Measurements from ENCODE around the gene SAMD9. TPM values are rescaled to one million over a fixed set of nuclear protein-coding genes. Genes with fewer than 3 reads are reported as not detected.

Gene SAMD9
- polyA plus RNA-seq, 1 donor (not counting 4 experiments of a cell fraction or from before 2014, with no cell fraction given), result 26.8 TPM

DNA sequence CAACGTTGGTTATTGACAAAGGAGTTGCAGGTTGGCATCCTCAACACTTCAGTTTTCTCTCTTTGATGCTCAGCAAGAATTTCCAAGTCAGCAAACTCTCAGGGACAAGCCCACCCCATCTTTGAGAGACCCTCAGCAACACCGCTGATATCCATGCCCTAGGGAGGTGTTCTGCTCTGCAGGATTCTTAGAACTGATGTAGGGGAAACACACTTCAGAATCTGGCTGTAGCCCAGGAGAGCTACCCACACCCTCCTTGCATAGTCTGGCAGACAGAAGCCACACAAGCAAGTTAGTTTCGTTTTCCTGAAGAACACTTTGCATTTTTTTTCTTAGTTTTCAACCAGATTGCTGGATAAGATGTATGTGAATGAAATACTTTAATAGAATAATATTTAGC is 29.6 kb upstream of the SAMD9 start:
- peak overlapping the region; percentile 26 to 81 (median 35) for H3K4me3 ChIP-seq (ENCODE audit: control insufficient read depth in 2 of 3, extremely low read depth in 1 of 3, insufficient read depth in 2 of 3, low read depth in 1 of 3, low read length in 3 of 3)
- no peaks in the 10 kb centered on the region for H3K27me3 ChIP-seq (ENCODE audit: control insufficient read depth, extremely low read depth, insufficient read depth, low read length)

DNA sequence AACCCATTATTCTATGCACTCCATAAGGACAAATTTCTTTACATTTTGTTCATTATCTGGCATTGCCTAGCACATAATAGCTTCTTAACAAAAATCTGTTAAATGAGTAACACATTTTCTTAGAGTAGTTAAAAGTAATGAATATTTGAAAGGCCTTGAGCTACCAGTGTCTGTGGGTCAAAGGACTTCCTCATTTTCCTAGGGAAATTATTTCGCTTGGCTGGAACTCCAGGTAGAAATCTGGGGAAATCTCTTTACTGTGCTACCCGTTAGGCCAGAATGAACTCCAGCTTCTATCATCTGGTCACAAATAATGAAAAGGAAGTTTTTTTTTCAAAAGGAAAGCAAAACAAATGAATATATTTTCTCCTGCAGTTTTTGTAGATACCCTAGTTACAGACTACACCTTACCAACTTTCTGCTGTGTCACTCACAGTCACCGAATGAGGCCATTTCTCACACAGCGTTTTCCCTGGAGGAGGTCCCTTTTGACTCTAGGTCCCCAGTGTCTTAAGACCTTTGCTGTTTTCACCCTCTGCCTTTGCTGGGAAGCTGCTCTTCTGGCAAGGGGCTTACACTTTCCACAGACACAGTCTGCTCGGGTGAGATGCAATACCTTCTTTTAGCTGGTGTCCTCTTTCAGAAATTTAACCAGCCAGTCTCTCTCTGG is 28.8 kb upstream of the SAMD9 start:
- FAIRE-seq (no peak), DNase-seq (ENCODE audit: low read depth, low spot score) (no peak)
- no peak overlapping the region for H3K4me2 ChIP-seq (ENCODE audit: control insufficient read depth, extremely low read depth, insufficient read depth, low read depth, low read length)
- H3K27me3 ChIP-seq (ENCODE audit: control insufficient read depth, extremely low read depth, insufficient read depth, low read length), result no peaks in the 10 kb centered on the region
- no peaks in the 10 kb centered on the region for H4K20me1 ChIP-seq (ENCODE audit: control insufficient read depth, extremely low read depth, insufficient read depth, low read length)
- no peak overlapping the region for H3K9ac ChIP-seq (ENCODE audit: control insufficient read depth, extremely low read depth, insufficient read depth, low read length)
- no peaks in the 10 kb centered on the region for H3K9me3 ChIP-seq (ENCODE audit: control insufficient read depth, low read depth, low read length)
- H2AFZ ChIP-seq (ENCODE audit: control insufficient read depth, low read length), result no peak overlapping the region
- H3K4me1 ChIP-seq (ENCODE audit: control insufficient read depth, extremely low read depth, insufficient read depth, low read length), result peaks cover 3% of the 10 kb centered on the region
- dilution Hi-C loops (cut with MboI; ENCODE audit: extremely low pct_ligation_motif_present, low sequenced_read_pairs), result no loop called here
- no peaks in the 10 kb centered on the region for H3K36me3 ChIP-seq (ENCODE audit: control insufficient read depth in 2 of 2, extremely low read depth in 1 of 2, insufficient read depth in 2 of 2, low read length in 2 of 2)
- H3K27ac ChIP-seq (ENCODE audit: control insufficient read depth, insufficient read depth, low read length), result no peak overlapping the region
- H3K79me2 ChIP-seq (ENCODE audit: control insufficient read depth, insufficient read depth, low read length), result no peaks in the 10 kb centered on the region
- no peak overlapping the region for H3K4me3 ChIP-seq (ENCODE audit: control insufficient read depth in 2 of 3, extremely low read depth in 1 of 3, insufficient read depth in 2 of 3, low read depth in 1 of 3, low read length in 3 of 3)
- TF ChIP-seq, protein P1, sequence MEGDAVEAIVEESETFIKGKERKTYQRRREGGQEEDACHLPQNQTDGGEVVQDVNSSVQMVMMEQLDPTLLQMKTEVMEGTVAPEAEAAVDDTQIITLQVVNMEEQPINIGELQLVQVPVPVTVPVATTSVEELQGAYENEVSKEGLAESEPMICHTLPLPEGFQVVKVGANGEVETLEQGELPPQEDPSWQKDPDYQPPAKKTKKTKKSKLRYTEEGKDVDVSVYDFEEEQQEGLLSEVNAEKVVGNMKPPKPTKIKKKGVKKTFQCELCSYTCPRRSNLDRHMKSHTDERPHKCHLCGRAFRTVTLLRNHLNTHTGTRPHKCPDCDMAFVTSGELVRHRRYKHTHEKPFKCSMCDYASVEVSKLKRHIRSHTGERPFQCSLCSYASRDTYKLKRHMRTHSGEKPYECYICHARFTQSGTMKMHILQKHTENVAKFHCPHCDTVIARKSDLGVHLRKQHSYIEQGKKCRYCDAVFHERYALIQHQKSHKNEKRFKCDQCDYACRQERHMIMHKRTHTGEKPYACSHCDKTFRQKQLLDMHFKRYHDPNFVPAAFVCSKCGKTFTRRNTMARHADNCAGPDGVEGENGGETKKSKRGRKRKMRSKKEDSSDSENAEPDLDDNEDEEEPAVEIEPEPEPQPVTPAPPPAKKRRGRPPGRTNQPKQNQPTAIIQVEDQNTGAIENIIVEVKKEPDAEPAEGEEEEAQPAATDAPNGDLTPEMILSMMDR (optimal IDR thresholded peaks at IDR 0.05 in 1 of 3, IDR thresholded peaks at IDR 0.05 in 1 of 3, conservative IDR thresholded peaks at IDR 0.05 in 1 of 3; ENCODE audit: extremely low read depth in 1 of 3, insufficient read depth in 2 of 3, low read length in 3 of 3), result no peak
- TF ChIP-seq EZH2 (IDR thresholded peaks at IDR 0.05; ENCODE audit: low read length), result no peak
- no peaks in the 10 kb centered on the region for H3K9me1 ChIP-seq (ENCODE audit: control insufficient read depth, extremely low read depth, insufficient read depth, low read length)

More for the DNA sequence above, 29.6 kb upstream of the SAMD9 start:
- dilution Hi-C loops (cut with MboI; ENCODE audit: extremely low pct_ligation_motif_present, low sequenced_read_pairs), result no loop called here
- Histone ChIP-seq H3K79me2 (ENCODE audit: control insufficient read depth, insufficient read depth, low read length) (no peaks in the 10 kb centered on the region), H3K9me3 (ENCODE audit: control insufficient read depth, low read depth, low read length) (no peaks in the 10 kb centered on the region), H3K9me1 (ENCODE audit: control insufficient read depth, extremely low read depth, insufficient read depth, low read length) (no peaks in the 10 kb centered on the region), H3K27ac (ENCODE audit: control insufficient read depth, insufficient read depth, low read length) (no peak overlapping the region), H3K4me2 (ENCODE audit: control insufficient read depth, extremely low read depth, insufficient read depth, low read depth, low read length) (peak overlapping the region; percentile 71), H2AFZ (ENCODE audit: control insufficient read depth, low read length) (peak overlapping the region; percentile 87), H3K9ac (ENCODE audit: control insufficient read depth, extremely low read depth, insufficient read depth, low read length) (peak overlapping the region; percentile 41), H4K20me1 (ENCODE audit: control insufficient read depth, extremely low read depth, insufficient read depth, low read length) (no peaks in the 10 kb centered on the region), H3K36me3 (ENCODE audit: control insufficient read depth in 2 of 2, extremely low read depth in 1 of 2, insufficient read depth in 2 of 2, low read length in 2 of 2) (no peaks in the 10 kb centered on the region), H3K4me1 (ENCODE audit: control insufficient read depth, extremely low read depth, insufficient read depth, low read length) (peaks cover 3% of the 10 kb centered on the region)
- no peak for DNase-seq (ENCODE audit: low read depth, low spot score)
- FAIRE-seq, result no peak
- TF ChIP-seq, protein P1 (optimal IDR thresholded peaks at IDR 0.05 in 1 of 3, IDR thresholded peaks at IDR 0.05 in 1 of 3, conservative IDR thresholded peaks at IDR 0.05 in 1 of 3; ENCODE audit: extremely low read depth in 1 of 3, insufficient read depth in 2 of 3, low read length in 3 of 3), result no peak
- no peak for TF ChIP-seq EZH2 (IDR thresholded peaks at IDR 0.05; ENCODE audit: low read length)

Measured in keratinocyte (primary cell).